ENCODE measurements around the gene DCLK3. TPM values are rescaled to one million over a fixed set of nuclear protein-coding genes. Genes with fewer than 3 reads are reported as not detected.

Gene DCLK3
- total RNA-seq, 3 donors from 2014 or later (not counting 1 experiment from before 2014, with no cell fraction given), result not detected

- H3K9me3 ChIP-seq (ENCODE audit: control insufficient read depth, insufficient read depth, low read length), result no peaks in the 10 kb centered on the region
- Mint-ChIP-seq H3K4me3 (no peak overlapping the region), H3K27ac (no peak overlapping the region), H3K9me3 (no peaks in the 10 kb centered on the region), H3K27me3 (ENCODE audit: low read depth in 2 of 2) (peaks cover 49 to 78% of the 10 kb centered on the region in 2 donors), H3K36me3 (no peaks in the 10 kb centered on the region), H3K4me1 (peaks cover 7% of the 10 kb centered on the region in 2 donors)
- no peak overlapping the region for H3K27ac ChIP-seq (ENCODE audit: low read length)
- WGBS (ENCODE audit: insufficient coverage), result 94% methylated on average over 3 of the region's 3 CpGs
- H3K27me3 ChIP-seq (ENCODE audit: control insufficient read depth, insufficient read depth, low read length), result peaks cover 13% of the 10 kb centered on the region
- no peaks in the 10 kb centered on the region for H3K36me3 ChIP-seq (ENCODE audit: control insufficient read depth, insufficient read depth, low read length)
- H3K4me3 ChIP-seq (ENCODE audit: low read length), result no peak overlapping the region
- H3K4me1 ChIP-seq (ENCODE audit: control insufficient read depth, insufficient read depth, low read length), result no peaks in the 10 kb centered on the region
- DNase-seq (no peak), ATAC-seq (no peak)
- TF ChIP-seq, protein P1, sequence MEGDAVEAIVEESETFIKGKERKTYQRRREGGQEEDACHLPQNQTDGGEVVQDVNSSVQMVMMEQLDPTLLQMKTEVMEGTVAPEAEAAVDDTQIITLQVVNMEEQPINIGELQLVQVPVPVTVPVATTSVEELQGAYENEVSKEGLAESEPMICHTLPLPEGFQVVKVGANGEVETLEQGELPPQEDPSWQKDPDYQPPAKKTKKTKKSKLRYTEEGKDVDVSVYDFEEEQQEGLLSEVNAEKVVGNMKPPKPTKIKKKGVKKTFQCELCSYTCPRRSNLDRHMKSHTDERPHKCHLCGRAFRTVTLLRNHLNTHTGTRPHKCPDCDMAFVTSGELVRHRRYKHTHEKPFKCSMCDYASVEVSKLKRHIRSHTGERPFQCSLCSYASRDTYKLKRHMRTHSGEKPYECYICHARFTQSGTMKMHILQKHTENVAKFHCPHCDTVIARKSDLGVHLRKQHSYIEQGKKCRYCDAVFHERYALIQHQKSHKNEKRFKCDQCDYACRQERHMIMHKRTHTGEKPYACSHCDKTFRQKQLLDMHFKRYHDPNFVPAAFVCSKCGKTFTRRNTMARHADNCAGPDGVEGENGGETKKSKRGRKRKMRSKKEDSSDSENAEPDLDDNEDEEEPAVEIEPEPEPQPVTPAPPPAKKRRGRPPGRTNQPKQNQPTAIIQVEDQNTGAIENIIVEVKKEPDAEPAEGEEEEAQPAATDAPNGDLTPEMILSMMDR (IDR thresholded peaks at IDR 0.05), result no peak
- intact Hi-C loops (cut with micrococcal nuclease), result no loop called here
Measured at GRCh38 chr3:36761779-36762178, 2.6 kb downstream of the DCLK3 start.

DNA sequence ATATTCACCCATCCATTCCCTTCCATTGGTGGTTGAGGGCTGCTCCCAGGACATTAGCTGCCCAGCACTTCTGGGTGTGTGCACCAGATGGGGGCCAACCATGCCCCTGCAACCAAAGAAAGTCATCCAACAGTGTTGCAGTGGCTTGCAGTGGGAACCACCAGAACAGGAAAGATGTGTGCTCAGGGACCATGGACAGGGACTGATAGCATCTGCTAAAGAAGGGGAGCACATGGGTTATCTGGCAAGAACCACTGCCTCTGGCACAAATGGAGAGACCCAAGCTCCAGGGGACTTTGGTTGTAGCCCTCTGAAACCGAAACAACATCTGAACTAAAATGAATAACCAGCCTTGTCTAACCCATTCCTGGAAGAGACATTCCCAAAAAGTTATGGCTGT, 8.1 kb downstream of the DCLK3 start:
- Histone ChIP-seq H3K4me1 (ENCODE audit: control insufficient read depth, insufficient read depth, low read length) (no peaks in the 10 kb centered on the region), H3K4me3 (ENCODE audit: low read length) (no peak overlapping the region), H3K27ac (ENCODE audit: low read length) (no peak overlapping the region), H3K9me3 (ENCODE audit: control insufficient read depth, insufficient read depth, low read length) (no peaks in the 10 kb centered on the region), H3K36me3 (ENCODE audit: control insufficient read depth, insufficient read depth, low read length) (no peaks in the 10 kb centered on the region), H3K27me3 (ENCODE audit: control insufficient read depth, insufficient read depth, low read length) (no peaks in the 10 kb centered on the region)
- intact Hi-C loops (cut with micrococcal nuclease), result no loop called here
- Mint-ChIP-seq H3K4me3 (no peak overlapping the region), H3K27me3 (ENCODE audit: low read depth in 2 of 2) (peaks cover 22 to 49% of the 10 kb centered on the region in 2 donors), H3K27ac (no peak overlapping the region), H3K4me1 (no peaks in the 10 kb centered on the region), H3K36me3 (no peaks in the 10 kb centered on the region), H3K9me3 (no peaks in the 10 kb centered on the region)
- DNase-seq (no peak), ATAC-seq (no peak)
- TF ChIP-seq, protein P1 (IDR thresholded peaks at IDR 0.05), result no peak
- 86% methylated on average over 1 of the region's 1 CpG for WGBS (ENCODE audit: insufficient coverage)

DNA sequence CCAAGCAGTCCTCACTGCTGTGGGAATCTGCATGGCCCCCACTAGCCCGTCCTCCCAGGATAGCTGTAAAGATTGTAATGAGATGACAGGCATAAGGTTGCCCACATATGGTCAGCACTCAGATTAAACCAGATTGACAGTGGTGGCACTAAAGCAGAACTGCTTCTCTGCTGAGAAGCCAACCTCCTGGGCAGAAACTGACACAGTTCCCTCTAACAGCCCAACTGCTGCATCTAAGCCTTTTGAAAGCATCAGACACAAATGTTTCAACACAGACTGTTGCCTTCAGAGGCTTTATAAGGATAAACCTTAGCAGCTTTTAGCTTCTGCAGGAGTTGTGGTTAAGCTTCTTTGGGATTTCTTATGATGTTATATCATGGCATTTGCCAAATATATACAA, 13.0 kb downstream of the DCLK3 start:
- H3K9me3 Mint-ChIP-seq, result peaks cover 0 to 4% of the 10 kb centered on the region in 2 donors
- H3K9me3 ChIP-seq (ENCODE audit: control insufficient read depth, insufficient read depth, low read length), result no peaks in the 10 kb centered on the region
- no peak overlapping the region for H3K4me3 Mint-ChIP-seq

GRCh38 chr3:36750737-36751136, 13.6 kb downstream of the DCLK3 start:
- 68% methylated on average over 4 of the region's 6 CpGs for WGBS (ENCODE audit: insufficient coverage)
- ATAC-seq (no peak), DNase-seq (no peak)
- Mint-ChIP-seq H3K4me1 (no peaks in the 10 kb centered on the region), H3K27me3 (ENCODE audit: low read depth in 2 of 2) (peaks cover 9 to 24% of the 10 kb centered on the region in 2 donors), H3K36me3 (no peaks in the 10 kb centered on the region), H3K27ac (no peak overlapping the region), H3K4me3 (no peak overlapping the region), H3K9me3 (peaks cover 0 to 4% of the 10 kb centered on the region in 2 donors)
- no peaks in the 10 kb centered on the region for H3K27me3 ChIP-seq (ENCODE audit: control insufficient read depth, insufficient read depth, low read length)
- intact Hi-C loops (cut with micrococcal nuclease), result no loop called here
- TF ChIP-seq, protein P1 (IDR thresholded peaks at IDR 0.05), result no peak
- no peaks in the 10 kb centered on the region for H3K4me1 ChIP-seq (ENCODE audit: control insufficient read depth, insufficient read depth, low read length)
- no peaks in the 10 kb centered on the region for H3K36me3 ChIP-seq (ENCODE audit: control insufficient read depth, insufficient read depth, low read length)
- H3K9me3 ChIP-seq (ENCODE audit: control insufficient read depth, insufficient read depth, low read length), result no peaks in the 10 kb centered on the region
- H3K4me3 ChIP-seq (ENCODE audit: low read length), result no peak overlapping the region
- H3K27ac ChIP-seq (ENCODE audit: low read length), result no peak overlapping the region

More for the DNA sequence above, 13.0 kb downstream of the DCLK3 start:
- ATAC-seq, result no peak
- no peak for DNase-seq
- H3K4me3 ChIP-seq (ENCODE audit: low read length), result no peak overlapping the region
- H3K36me3 ChIP-seq (ENCODE audit: control insufficient read depth, insufficient read depth, low read length), result no peaks in the 10 kb centered on the region
- 69% methylated on average over 1 of the region's 1 CpG for WGBS (ENCODE audit: insufficient coverage)
- Mint-ChIP-seq H3K4me1 (no peaks in the 10 kb centered on the region), H3K27ac (no peak overlapping the region), H3K27me3 (ENCODE audit: low read depth in 2 of 2) (peaks cover 11 to 24% of the 10 kb centered on the region in 2 donors), H3K36me3 (no peaks in the 10 kb centered on the region)
- no peaks in the 10 kb centered on the region for H3K4me1 ChIP-seq (ENCODE audit: control insufficient read depth, insufficient read depth, low read length)
- H3K27ac ChIP-seq (ENCODE audit: low read length), result no peak overlapping the region
- TF ChIP-seq, protein P1 (IDR thresholded peaks at IDR 0.05), result no peak
- H3K27me3 ChIP-seq (ENCODE audit: control insufficient read depth, insufficient read depth, low read length), result no peaks in the 10 kb centered on the region
- intact Hi-C loops (cut with micrococcal nuclease), result no loop called here
